H1 (cell line): ENCODE data around the gene RCHY1. TPM values are rescaled to one million over a fixed set of nuclear protein-coding genes. Genes with fewer than 3 reads are reported as not detected.

ENCODE experiments used
- CTCF ChIA-PET: fragments of 300-600 bp; sonication (Branson Sonifier 250); formaldehyde crosslinking; loops from one replicate; lab custom pipeline; 2021; ENCODE audit not compliant: partially characterized antibody; lab: Charles Lee
- POLR2A ChIA-PET: fragments of 300-600 bp; sonication (Branson Sonifier 250); formaldehyde crosslinking; loops from one replicate; lab custom pipeline; 2021; ENCODE audit warnings: inconsistent platforms; ENCODE audit not compliant: partially characterized antibody; lab: Charles Lee
- DNase-seq, 2 experiments: peaks; one replicate each; pipeline versions ENCODE4 v3.0.0 to v3.0.0-alpha.2; 2010 to 2022; ENCODE audit warnings: low spot score in 2 of 2, low read depth in 1 of 2, mixed read lengths in 1 of 2
- FAIRE-seq: peaks from 2 replicates; lab custom pipeline; 2011; peaks lifted over from hg19 to GRCh38; lab: Jason Lieb, UNC
- H2AFZ ChIP-seq: 2 replicates; pipeline ENCODE4 v1.8.1; 2012; ENCODE audit warnings: low read length, inconsistent platforms
- H2AK5ac ChIP-seq: 2 replicates; pipeline ENCODE4 v1.6.1; 2013; ENCODE audit warnings: low read depth, low read length
- H2BK120ac ChIP-seq: replicated peaks from 2 replicates; pipeline ENCODE3; 2013; ENCODE audit warnings: low read depth, low read length, inconsistent platforms
- H2BK12ac ChIP-seq: 2 replicates; pipeline ENCODE4 v1.6.1; 2013; ENCODE audit warnings: low read depth, low read length
- H2BK15ac ChIP-seq: 2 replicates; pipeline ENCODE4 v1.6.1; 2013; ENCODE audit warnings: low read length
- H2BK20ac ChIP-seq: 2 replicates; pipeline ENCODE4 v1.6.1; 2013; ENCODE audit warnings: low read length
- H2BK5ac ChIP-seq: 2 replicates; pipeline ENCODE4 v1.6.1; 2013; ENCODE audit warnings: low read depth, low read length
- H3K14ac ChIP-seq: 2 replicates; pipeline ENCODE4 v1.6.1; 2013; ENCODE audit warnings: inconsistent platforms; ENCODE audit not compliant: insufficient read length
- H3K18ac ChIP-seq: 2 replicates; pipeline ENCODE4 v1.6.1; 2013; ENCODE audit warnings: low read length; ENCODE audit errors: extremely low read depth
- H3K23ac ChIP-seq: 2 replicates; pipeline ENCODE4 v1.6.1; 2013; ENCODE audit warnings: inconsistent platforms; ENCODE audit not compliant: insufficient read length
- H3K23me2 ChIP-seq: 2 replicates; pipeline ENCODE4 v1.6.1; 2013; ENCODE audit warnings: low read depth, low read length
- H3K27ac ChIP-seq: 2 replicates; pipeline ENCODE4 v1.6.1; 2011; ENCODE audit warnings: low read depth, low read length, inconsistent platforms
- H3K27me3 ChIP-seq, 4 experiments: replicated peaks in 1 of 4; 1 replicate in 1 of 4; 2 replicates in 3 of 4; pipeline versions ENCODE4 v1.6.1 to v1.8.1; 2011 to 2013; ENCODE audit warnings: low read length in 3 of 4, mild to moderate bottlenecking in 3 of 4, inconsistent platforms in 2 of 4, mixed read lengths in 2 of 4, moderate library complexity in 1 of 4; ENCODE audit not compliant: control insufficient read depth in 3 of 4, insufficient read depth in 3 of 4; ENCODE audit errors: extremely low read depth in 1 of 4
- H3K36me3 ChIP-seq, 4 experiments: 2 replicates each; pipeline versions ENCODE4 v1.6.1 to v1.8.1; 2011 to 2013; ENCODE audit warnings: mild to moderate bottlenecking in 4 of 4, low read length in 3 of 4, moderate library complexity in 2 of 4, control low read depth in 1 of 4, inconsistent platforms in 1 of 4; ENCODE audit not compliant: insufficient read depth in 4 of 4, control insufficient read depth in 2 of 4
- H3K4ac ChIP-seq: replicated peaks from 2 replicates; pipeline ENCODE3; 2013; ENCODE audit warnings: low read length, low read depth, mixed read lengths, inconsistent platforms; ENCODE audit not compliant: insufficient read length
- H3K4me1 ChIP-seq, 4 experiments: replicated peaks in 1 of 4; 1 replicate in 1 of 4; 2 replicates in 3 of 4; pipeline versions ENCODE4 v1.6.1 to v1.8.1; 2011 to 2013; ENCODE audit warnings: low read length in 3 of 4, inconsistent platforms in 2 of 4, mixed read lengths in 1 of 4; ENCODE audit not compliant: insufficient read depth in 4 of 4, control insufficient read depth in 3 of 4
- H3K4me2 ChIP-seq, 2 experiments: 2 replicates each; pipeline versions ENCODE4 v1.6.1 to v1.8.1; 2011 to 2013; ENCODE audit warnings: low read depth in 2 of 2, low read length in 2 of 2, control low read depth in 1 of 2, inconsistent platforms in 1 of 2, mild to moderate bottlenecking in 1 of 2; ENCODE audit not compliant: insufficient read depth in 1 of 2
- H3K4me3 ChIP-seq, 4 experiments: fragments of 200-600, 300-600 bp in 1 of 4; sonication (generic), shearing (Covaris generic), sonication (Bioruptor Twin) in 1 of 4; 2 replicates each; pipeline versions ENCODE4 v1.5.1 to v1.8.1; 2011 to 2016; ENCODE audit warnings: low read length in 4 of 4, low read depth in 3 of 4, control low read depth in 2 of 4, inconsistent platforms in 2 of 4, mild to moderate bottlenecking in 2 of 4, mixed read lengths in 1 of 4, moderate library complexity in 1 of 4; ENCODE audit not compliant: insufficient read depth in 2 of 4; ENCODE audit errors: extremely low read depth in 1 of 4
- H3K56ac ChIP-seq: replicated peaks from 2 replicates; pipeline ENCODE3; 2013; ENCODE audit warnings: low read depth, mild to moderate bottlenecking, mixed read lengths, low read length, inconsistent platforms; ENCODE audit not compliant: insufficient read length
- H3K79me1 ChIP-seq: 2 replicates; pipeline ENCODE4 v1.6.1; 2013; ENCODE audit warnings: low read depth, low read length, control low read depth
- H3K79me2 ChIP-seq, 2 experiments: 2 replicates each; pipeline versions ENCODE4 v1.6.1 to v1.8.1; 2012 to 2013; ENCODE audit warnings: low read length in 2 of 2, mild to moderate bottlenecking in 2 of 2, inconsistent platforms in 1 of 2; ENCODE audit not compliant: insufficient read depth in 2 of 2, control insufficient read depth in 1 of 2
- H3K9ac ChIP-seq, 4 experiments: replicated peaks in 1 of 4; 1 replicate in 1 of 4; 2 replicates in 3 of 4; pipeline versions ENCODE4 v1.6.1 to v1.8.1; 2011 to 2013; ENCODE audit warnings: low read depth in 3 of 4, low read length in 3 of 4, control low read depth in 2 of 4, mild to moderate bottlenecking in 2 of 4, moderate library complexity in 2 of 4, inconsistent platforms in 1 of 4; ENCODE audit errors: extremely low read depth in 1 of 4
- H3K9me3 ChIP-seq, 2 experiments: 2 replicates each; pipeline versions ENCODE4 v1.6.1 to v1.8.1; 2012 to 2013; ENCODE audit warnings: mild to moderate bottlenecking in 2 of 2, moderate library complexity in 2 of 2, control low read depth in 1 of 2, inconsistent platforms in 1 of 2, low read depth in 1 of 2, low read length in 1 of 2, mixed read lengths in 1 of 2; ENCODE audit not compliant: insufficient read depth in 2 of 2
- H4K20me1 ChIP-seq, 2 experiments: replicated peaks in 1 of 2; 2 replicates each; pipeline versions ENCODE3 to v1.8.1; 2011 to 2013; ENCODE audit warnings: inconsistent platforms in 2 of 2, low read length in 2 of 2, mild to moderate bottlenecking in 1 of 2; ENCODE audit not compliant: insufficient read depth in 2 of 2, control insufficient read depth in 1 of 2
- H4K5ac ChIP-seq: 2 replicates; pipeline ENCODE4 v1.6.1; 2013; ENCODE audit warnings: low read length, low read depth, mixed read lengths, inconsistent platforms; ENCODE audit not compliant: insufficient read length
- H4K8ac ChIP-seq: 2 replicates; pipeline ENCODE4 v1.8.0; 2013; ENCODE audit warnings: mild to moderate bottlenecking, moderate library complexity, low read length, inconsistent platforms; ENCODE audit not compliant: insufficient read depth; ENCODE audit errors: extremely low read depth
- H4K91ac ChIP-seq: replicated peaks from 2 replicates; pipeline ENCODE3; 2013; ENCODE audit warnings: low read length, mixed read lengths, inconsistent platforms; ENCODE audit not compliant: insufficient read length
- GTF2F1 ChIP-seq: IDR thresholded peaks from 2 replicates; pipeline ENCODE4 v1.6.1; 2012; ENCODE audit warnings: low read depth, low read length, improper control_type of control experiment, borderline replicate concordance
- JUN ChIP-seq: IDR thresholded peaks from 2 replicates; pipeline ENCODE4 v1.6.1; 2011; ENCODE audit warnings: low read depth, mild to moderate bottlenecking, improper control_type of control experiment, low read length
- JUND ChIP-seq: IDR thresholded peaks from 2 replicates; pipeline ENCODE4 v1.6.1; 2011; ENCODE audit warnings: mild to moderate bottlenecking, improper control_type of control experiment, low read length
- POU5F1 ChIP-seq: IDR thresholded peaks from 2 replicates; pipeline ENCODE4 v1.6.1; 2011; ENCODE audit warnings: low read depth, mild to moderate bottlenecking, low read length, moderate library complexity
- RAD21 ChIP-seq, 2 experiments: IDR thresholded peaks in 1 of 2; conservative IDR thresholded peaks in 1 of 2; 2 replicates each; pipeline ENCODE4 v1.6.1; 2011; ENCODE audit warnings: low read depth in 2 of 2, low read length in 2 of 2, improper control_type of control experiment in 1 of 2, inconsistent platforms in 1 of 2, mild to moderate bottlenecking in 1 of 2, moderate library complexity in 1 of 2
- RFX5 ChIP-seq: IDR thresholded peaks from 2 replicates; pipeline ENCODE4 v1.6.1; 2011; ENCODE audit warnings: low read depth, low read length, improper control_type of control experiment, borderline replicate concordance
- RXRA ChIP-seq: IDR thresholded peaks from 2 replicates; pipeline ENCODE4 v1.6.1; 2011; ENCODE audit warnings: low read depth, mild to moderate bottlenecking, low read length, moderate library complexity; ENCODE audit not compliant: insufficient read depth
- SP1 ChIP-seq: IDR thresholded peaks from 2 replicates; pipeline ENCODE4 v1.6.1; 2011; ENCODE audit warnings: low read depth, low read length
- WGBS, 2 experiments: shearing (Covaris generic) in 1 of 2; methylation state at CpG; one replicate each; pipeline versions ENCODE4 v1.1.6 to v1.1.7; 2013 to 2015; ENCODE audit warnings: low lambda C conversion rate in 2 of 2, mixed read lengths in 2 of 2, inconsistent platforms in 1 of 2, low coverage in 1 of 2, missing lambda C conversion rate in 1 of 2; ENCODE audit not compliant: insufficient replicate concordance in 2 of 2, insufficient coverage in 1 of 2, insufficient read length in 1 of 2; ENCODE audit errors: extremely low coverage in 1 of 2, missing lambda C conversion rate in 1 of 2; 5-methylcytosine and 5-hydroxymethylcytosine counted together
- polyA plus RNA-seq, 7 experiments: library from polyadenylated mRNA; depleted of rRNA in 3 of 7; stranded (reverse) in 5 of 7; unstranded in 2 of 7; fragments of >200 nt in 5 of 7; fragments of 200-250 nt in 2 of 7; gene quantifications; 1 replicate in 5 of 7; 2 replicates in 1 of 7; 4 replicates in 1 of 7; pipeline versions ENCODE4 v1.2.1 to v1.2.3, GENCODE V29; 2011 to 2013; ENCODE audit warnings: missing spikeins in 2 of 7, mixed read lengths in 2 of 7
- total RNA-seq: library from RNA; stranded (reverse); fragmentation: NEBNext Ultra II Directional; extraction: Animal tissue kit (Norgen Biotek cat#: 25700); gene quantifications from 2 replicates; pipeline ENCODE4 v1.2.1, GENCODE V29; 2021

RCHY1 gene
- total and polyA plus RNA-seq, 2 of the 8 experiments (the other 6 are each of a cell fraction or from before 2014, with no cell fraction given), result 30.3 to 44.0 TPM

DNA sequence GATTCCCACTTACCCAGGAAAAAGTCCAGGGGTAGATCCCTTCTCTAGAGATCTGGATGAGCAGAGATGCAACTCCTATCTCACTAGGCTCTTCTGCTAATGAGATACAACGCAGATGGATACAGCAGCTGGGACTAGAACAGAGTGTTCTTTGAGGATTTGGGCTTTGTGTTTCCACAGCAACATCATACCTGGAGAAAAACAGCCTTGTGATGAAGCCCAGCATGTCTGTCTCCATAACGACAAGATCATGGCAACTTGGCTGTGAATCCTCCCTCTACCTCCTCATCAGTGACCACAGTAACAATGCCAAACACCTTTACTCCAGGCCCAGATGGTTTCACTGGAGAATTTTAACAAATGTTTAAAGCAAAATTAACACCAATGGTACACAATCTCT is 80.1 kb downstream of the RCHY1 start:
- H3K14ac ChIP-seq, result no peak overlapping the region

More for the DNA sequence above, 80.1 kb downstream of the RCHY1 start:
- H4K20me1 ChIP-seq, result no peaks in the 10 kb centered on the region
- H3K4me1 ChIP-seq, result no peaks in the 10 kb centered on the region
- no peak overlapping the region for H4K8ac ChIP-seq
- no peak overlapping the region for H2AK5ac ChIP-seq
- H3K18ac ChIP-seq, result no peak overlapping the region
- H4K5ac ChIP-seq, result no peak overlapping the region
- H2BK20ac ChIP-seq, result no peak overlapping the region
- H3K9ac ChIP-seq, result no peak overlapping the region
- H2AFZ ChIP-seq, result no peak overlapping the region
- no peak overlapping the region for H2BK15ac ChIP-seq
- no peak overlapping the region for H3K4me3 ChIP-seq
- FAIRE-seq (no peak), DNase-seq (no peak)
- H3K79me2 ChIP-seq, result no peaks in the 10 kb centered on the region
- no peak overlapping the region for H2BK12ac ChIP-seq
- H3K4ac ChIP-seq, result no peak overlapping the region
- WGBS, 2 experiments, result 71% methylated on average over 2 of the region's 2 CpGs; no CpG with 5 or more reads in 1 of the 2 experiments
- no peak overlapping the region for H3K56ac ChIP-seq
- no peak overlapping the region for H3K23ac ChIP-seq
- no peaks in the 10 kb centered on the region for H3K36me3 ChIP-seq
- POLR2A ChIA-PET, result no interaction called here
- no peak for TF ChIP-seq SP1
- no peak for TF ChIP-seq JUND
- TF ChIP-seq RFX5, result no peak
- no peak for TF ChIP-seq POU5F1
- no peak for TF ChIP-seq GTF2F1
- no peak for TF ChIP-seq RXRA
- no peak for TF ChIP-seq JUN
- no peak for TF ChIP-seq RAD21 (IDR thresholded peaks at IDR 0.05 in 1 of 2, conservative IDR thresholded peaks at IDR 0.05 in 1 of 2; ENCODE audit: low read depth in 2 of 2, low read length in 2 of 2)
- TF ChIP-seq, all 59 proteins: peak for 0
- no peak overlapping the region for H3K27ac ChIP-seq
- H4K91ac ChIP-seq, result no peak overlapping the region
- H3K79me1 ChIP-seq, result no peaks in the 10 kb centered on the region
- H3K4me2 ChIP-seq, result no peak overlapping the region
- no peaks in the 10 kb centered on the region for H3K9me3 ChIP-seq
- no peaks in the 10 kb centered on the region for H3K23me2 ChIP-seq
- CTCF ChIA-PET, result interaction anchor here (1.5 to 1.7 kb wide), 2 partner anchors 11 to 53 kb away, joined by 3 to 7 read pairs; no protein-coding TSS in a partner anchor
- no peaks in the 10 kb centered on the region for H3K27me3 ChIP-seq
- no peak overlapping the region for H2BK5ac ChIP-seq
- no peak overlapping the region for H2BK120ac ChIP-seq
